CD4-positive, alpha-beta T cell (primary cell): ENCODE results near the gene PAPPA. TPM values are rescaled to one million over a fixed set of nuclear protein-coding genes. Genes with fewer than 3 reads are reported as not detected.

Experiments
- ATAC-seq: fragments of 200-7000 bp; cut with Tn5 transposase; one replicate; pipeline ENCODE4 v1.10.0; 2022; ENCODE audit warnings: mild to moderate bottlenecking; ENCODE audit not compliant: poor library complexity
- CTCF ChIA-PET: fragments of 350-600 bp; sonication (Branson Sonifier 250); formaldehyde crosslinking; loops from one replicate; lab custom pipeline; 2021; ENCODE audit warnings: antibody characterized with exemption, inconsistent platforms; lab: Charles Lee
- POLR2A ChIA-PET: fragments of 350-600 bp; sonication (Branson Sonifier 250); formaldehyde crosslinking; loops from one replicate; lab custom pipeline; 2021; ENCODE audit warnings: antibody characterized with exemption, inconsistent platforms; lab: Charles Lee
- DNase-seq, 14 experiments: peaks; one replicate each; pipeline ENCODE4 v3.0.0-alpha.2; 2013 to 2020; ENCODE audit warnings: mixed read lengths in 2 of 14
- H3K27ac ChIP-seq, 2 donors: one replicate each; pipeline versions ENCODE4 v1.5.1 to v1.7.0; 2013; ENCODE audit warnings: low read length in 2 of 2, low read depth in 1 of 2, mild to moderate bottlenecking in 1 of 2
- H3K27me3 ChIP-seq, 2 experiments: 1 replicate in 1 of 2; 2 replicates in 1 of 2; pipeline versions ENCODE4 v1.6.1 to v1.7.0; 2013; ENCODE audit warnings: low read length in 2 of 2, control low read depth in 1 of 2, mild to moderate bottlenecking in 1 of 2, moderate library complexity in 1 of 2; ENCODE audit not compliant: insufficient read depth in 2 of 2, control insufficient read depth in 1 of 2
- H3K36me3 ChIP-seq: one replicate; pipeline ENCODE4 v1.6.1; 2013; ENCODE audit warnings: low read length, control low read depth; ENCODE audit not compliant: insufficient read depth
- H3K4me1 ChIP-seq: one replicate; pipeline ENCODE4 v1.6.1; 2013; ENCODE audit warnings: low read length, control low read depth; ENCODE audit not compliant: insufficient read depth
- H3K4me3 ChIP-seq: one replicate; pipeline ENCODE4 v1.5.1; 2013; ENCODE audit warnings: mild to moderate bottlenecking, low read length, moderate library complexity
- H3K9me3 ChIP-seq, 2 experiments: 1 replicate in 1 of 2; 2 replicates in 1 of 2; pipeline versions ENCODE4 v1.6.1 to v1.7.0; 2013; ENCODE audit warnings: low read length in 2 of 2, mild to moderate bottlenecking in 2 of 2, control low read depth in 1 of 2, moderate library complexity in 1 of 2; ENCODE audit not compliant: control insufficient read depth in 1 of 2, insufficient read depth in 1 of 2
- H3K27ac Mint-ChIP-seq: one replicate; pipeline ENCODE4 v1.8.0; 2020; ENCODE audit warnings: mixed read lengths
- H3K27me3 Mint-ChIP-seq: one replicate; pipeline ENCODE4 v1.8.0; 2021; ENCODE audit warnings: mixed read lengths
- H3K36me3 Mint-ChIP-seq: one replicate; pipeline ENCODE4 v1.8.0; 2021; ENCODE audit warnings: low read depth, mixed read lengths
- H3K4me1 Mint-ChIP-seq: one replicate; pipeline ENCODE4 v1.8.0; 2021; ENCODE audit warnings: low read depth, mixed read lengths
- H3K4me3 Mint-ChIP-seq: one replicate; pipeline ENCODE4 v1.8.0; 2020; ENCODE audit warnings: mild to moderate bottlenecking, mixed read lengths
- H3K9me3 Mint-ChIP-seq: one replicate; pipeline ENCODE4 v1.8.0; 2020; ENCODE audit warnings: mixed read lengths
- intact Hi-C, 2 experiments: fragments of 100-400 bp; cut with DNase I in 1 of 2; cut with micrococcal nuclease in 1 of 2; formaldehyde crosslinking; loops; one replicate each; pipeline versions ENCODE4 v1.15.1 to v1.9.0; 2023 to 2025; cut with DNase I, micrococcal nuclease
- total RNA-seq, 174 experiments: library from RNA in 2 of 174; stranded (reverse) in 2 of 174; gene quantifications; one replicate each; pipeline ENCODE4 v1.2.3 and lab custom pipeline; 2021 to 2026
- TF ChIP-seq, protein P1 (sequence below): fragments of 200-600 bp; IDR thresholded peaks from one replicate; pipeline ENCODE4 v1.8.0; 2022; ENCODE audit warnings: antibody characterized with exemption, mild to moderate bottlenecking

PAPPA gene
- total RNA-seq, 2 experiments from 2014 or later, result 0.03 TPM; not detected in 1

DNA sequence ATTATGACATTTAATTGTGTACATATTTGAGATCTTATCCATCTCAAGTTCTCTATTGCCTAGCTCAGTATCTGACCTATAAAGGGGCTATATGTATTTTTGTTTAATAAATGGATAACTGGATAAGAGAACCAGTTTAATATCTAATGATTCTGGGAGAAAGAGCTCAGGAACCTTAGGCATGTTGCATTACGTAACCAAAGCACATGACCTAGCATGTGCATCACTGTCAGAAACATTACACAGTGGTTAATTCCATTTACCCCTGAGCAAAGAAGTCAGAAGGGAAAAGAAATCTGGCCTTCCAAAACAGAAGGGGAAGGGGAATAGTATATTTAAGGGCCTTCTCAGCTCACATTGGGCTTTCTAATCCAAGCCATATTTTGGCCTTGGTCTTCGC is 12.3 kb downstream of the PAPPA start:
- no peak for DNase-seq
- intact Hi-C loops, result no loop called here
- Histone ChIP-seq H3K27me3 (peaks cover 0 to under 1% of the 10 kb centered on the region in 2 experiments), H3K9me3 (no peaks in the 10 kb centered on the region), H3K4me1 (no peaks in the 10 kb centered on the region), H3K27ac (no peak overlapping the region), H3K4me3 (no peak overlapping the region), H3K36me3 (no peaks in the 10 kb centered on the region)
- ChIA-PET CTCF (no interaction called here), POLR2A (no interaction called here)
- TF ChIP-seq, protein P1, sequence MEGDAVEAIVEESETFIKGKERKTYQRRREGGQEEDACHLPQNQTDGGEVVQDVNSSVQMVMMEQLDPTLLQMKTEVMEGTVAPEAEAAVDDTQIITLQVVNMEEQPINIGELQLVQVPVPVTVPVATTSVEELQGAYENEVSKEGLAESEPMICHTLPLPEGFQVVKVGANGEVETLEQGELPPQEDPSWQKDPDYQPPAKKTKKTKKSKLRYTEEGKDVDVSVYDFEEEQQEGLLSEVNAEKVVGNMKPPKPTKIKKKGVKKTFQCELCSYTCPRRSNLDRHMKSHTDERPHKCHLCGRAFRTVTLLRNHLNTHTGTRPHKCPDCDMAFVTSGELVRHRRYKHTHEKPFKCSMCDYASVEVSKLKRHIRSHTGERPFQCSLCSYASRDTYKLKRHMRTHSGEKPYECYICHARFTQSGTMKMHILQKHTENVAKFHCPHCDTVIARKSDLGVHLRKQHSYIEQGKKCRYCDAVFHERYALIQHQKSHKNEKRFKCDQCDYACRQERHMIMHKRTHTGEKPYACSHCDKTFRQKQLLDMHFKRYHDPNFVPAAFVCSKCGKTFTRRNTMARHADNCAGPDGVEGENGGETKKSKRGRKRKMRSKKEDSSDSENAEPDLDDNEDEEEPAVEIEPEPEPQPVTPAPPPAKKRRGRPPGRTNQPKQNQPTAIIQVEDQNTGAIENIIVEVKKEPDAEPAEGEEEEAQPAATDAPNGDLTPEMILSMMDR, result no peak
- Mint-ChIP-seq H3K9me3 (no peaks in the 10 kb centered on the region), H3K27ac (no peak overlapping the region), H3K4me1 (no peaks in the 10 kb centered on the region), H3K36me3 (no peaks in the 10 kb centered on the region), H3K4me3 (no peak overlapping the region), H3K27me3 (peaks cover 17% of the 10 kb centered on the region)
- ATAC-seq, result no peak

DNA sequence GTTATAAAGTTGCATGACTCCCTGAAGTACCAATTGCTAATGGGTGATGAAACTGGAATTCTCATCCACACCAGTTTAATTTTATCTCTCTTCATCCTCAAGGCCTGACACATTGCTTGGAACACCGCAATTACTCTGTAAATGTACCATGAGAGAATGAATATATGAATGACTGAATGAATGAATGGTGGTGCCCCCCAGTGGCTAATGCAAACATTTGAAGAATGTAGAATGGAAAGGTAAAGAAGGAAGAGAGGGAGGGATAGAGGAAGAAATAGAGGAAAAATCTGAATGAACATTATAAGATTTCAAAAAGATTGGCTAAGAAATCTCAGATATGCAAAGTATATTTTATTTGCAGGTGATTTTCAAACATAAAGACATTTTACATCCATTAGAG is 13.1 kb downstream of the PAPPA start:
- Histone ChIP-seq H3K27me3 (no peaks in the 10 kb centered on the region), H3K36me3 (no peaks in the 10 kb centered on the region), H3K4me1 (no peaks in the 10 kb centered on the region), H3K9me3 (no peaks in the 10 kb centered on the region), H3K4me3 (no peak overlapping the region), H3K27ac (no peak overlapping the region)
- TF ChIP-seq, protein P1, result no peak
- Mint-ChIP-seq H3K4me1 (no peaks in the 10 kb centered on the region), H3K9me3 (no peaks in the 10 kb centered on the region), H3K27me3 (peaks cover 9% of the 10 kb centered on the region), H3K27ac (no peak overlapping the region), H3K36me3 (no peaks in the 10 kb centered on the region), H3K4me3 (no peak overlapping the region)
- intact Hi-C loops, result no loop called here
- CTCF ChIA-PET, result no interaction called here
- ATAC-seq, result no peak
- DNase-seq, result no peak
- POLR2A ChIA-PET, result no interaction called here

DNA sequence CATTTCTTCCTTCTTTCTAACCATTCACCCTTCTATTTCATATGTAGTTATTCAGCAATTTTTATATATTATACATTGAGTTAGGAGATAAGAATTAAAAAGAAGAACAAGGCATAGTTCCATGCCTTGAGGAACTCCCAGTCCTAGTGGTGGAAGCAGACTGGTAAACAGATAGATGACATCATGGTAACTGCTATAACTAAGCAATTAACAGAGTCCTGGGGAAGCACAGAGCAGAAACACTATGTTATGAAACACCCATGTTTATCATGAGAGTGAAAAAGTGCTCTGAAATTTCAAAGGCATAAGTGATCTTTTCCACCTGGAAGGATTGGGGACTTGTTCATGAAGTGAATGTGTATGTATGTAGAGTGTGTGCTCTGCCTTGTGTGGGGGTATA is 14.6 kb downstream of the PAPPA start:
- Mint-ChIP-seq H3K4me3 (no peak overlapping the region), H3K36me3 (no peaks in the 10 kb centered on the region), H3K27ac (no peak overlapping the region), H3K9me3 (no peaks in the 10 kb centered on the region), H3K27me3 (peaks cover 4% of the 10 kb centered on the region), H3K4me1 (no peaks in the 10 kb centered on the region)
- intact Hi-C loops, result no loop called here
- Histone ChIP-seq H3K27me3 (no peaks in the 10 kb centered on the region), H3K27ac (no peak overlapping the region), H3K9me3 (no peaks in the 10 kb centered on the region), H3K36me3 (no peaks in the 10 kb centered on the region), H3K4me1 (no peaks in the 10 kb centered on the region), H3K4me3 (no peak overlapping the region)
- TF ChIP-seq, protein P1, result no peak
- ATAC-seq (no peak), DNase-seq (no peak)
- POLR2A ChIA-PET, result no interaction called here
- CTCF ChIA-PET, result no interaction called here
